Suprapubic skin (tissue), 4 donors: ENCODE data around the gene RAP1GDS1.

ENCODE experiments used
- CTCF ChIP-seq, 2 donors: fragments of 200-600 bp in 1 of 2; fragments of 450-650 bp in 1 of 2; sonication (generic) in 1 of 2; IDR thresholded peaks; one replicate each; pipeline ENCODE4 v1.5.1; 2016 to 2019; ENCODE audit warnings: antibody characterized with exemption in 2 of 2, mild to moderate bottlenecking in 1 of 2, moderate library complexity in 1 of 2
- POLR2A ChIP-seq, 2 donors: fragments of 450-650 bp; IDR thresholded peaks; one replicate each; pipeline ENCODE4 v1.6.1; 2017; ENCODE audit warnings: antibody characterized with exemption in 2 of 2, mild to moderate bottlenecking in 2 of 2, moderate library complexity in 2 of 2
- POLR2AphosphoS5 ChIP-seq, 3 donors: sonication (generic); formaldehyde crosslinking; IDR thresholded peaks; one replicate each; pipeline ENCODE4 v1.6.1; 2017; ENCODE audit warnings: antibody characterized with exemption in 3 of 3

- TF ChIP-seq CTCF (IDR thresholded peaks at IDR 0.05) (no peak), POLR2A (IDR thresholded peaks at IDR 0.05) (no peak), POLR2AphosphoS5 (IDR thresholded peaks at IDR 0.05) (no peak)
Measured at GRCh38 chr4:98470366-98470765, 209.2 kb downstream of the RAP1GDS1 start.
